Activated T-cell treated with anti-CD3 and anti-CD28 coated beads for 1 hour (primary cell): ENCODE results near the gene DPPA4.
"Not testable (repeated sequence)": the region's sequence is repeated elsewhere in the genome, so short reads cannot be mapped to it uniquely, and the experiment has no call there.

ENCODE experiments used
- DNase-seq: peaks from one replicate; pipeline ENCODE4 v3.0.0-alpha.2; 2020; ENCODE audit warnings: low read depth

The DPPA4 gene

GRCh38 chr3:109337393-109337792 lies at the start of gene DPPA4:
DPPA4 (minus strand) TSS chr3:109337546; CDS start chr3:109337517, 29 bp downstream.
- no peak for DNase-seq

GRCh38 chr3:109385442-109386318 lies 48.3 kb upstream of the DPPA4 start:
- no peak for DNase-seq

DNA sequence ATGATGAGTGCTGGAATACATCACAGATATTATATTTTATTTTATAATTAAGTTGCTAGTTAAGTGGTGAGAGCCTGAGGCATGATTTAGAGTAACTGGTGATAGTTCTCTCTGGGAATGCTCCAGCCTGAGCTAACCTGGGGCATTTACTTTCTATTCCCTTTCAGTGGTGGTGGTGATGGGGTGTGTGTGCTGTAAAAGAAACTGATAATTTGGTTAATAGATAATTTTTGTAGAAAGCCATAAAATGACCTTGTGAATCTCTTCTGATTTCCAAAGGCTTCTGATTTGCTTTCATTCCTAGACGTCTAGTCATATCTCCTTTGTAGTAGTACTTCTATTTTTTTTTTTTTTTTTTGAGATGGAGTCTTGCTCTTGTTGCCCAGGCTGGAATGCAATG lies 46.8 kb upstream of the DPPA4 start:
- DNase-seq, result no peak

GRCh38 chr3:109382588-109382987 lies 45.2 kb upstream of the DPPA4 start:
- DNase-seq, result no peak

GRCh38 chr3:109375975-109376374 lies 38.6 kb upstream of the DPPA4 start:
- no peak for DNase-seq

- not testable (repeated sequence) for DNase-seq
Observed at GRCh38 chr3:109374434-109374833, 37.1 kb upstream of the DPPA4 start.

GRCh38 chr3:109373933-109374332 lies 36.6 kb upstream of the DPPA4 start:
- no peak for DNase-seq

GRCh38 chr3:109372639-109373038 lies 35.3 kb upstream of the DPPA4 start:
- no peak for DNase-seq

DNA sequence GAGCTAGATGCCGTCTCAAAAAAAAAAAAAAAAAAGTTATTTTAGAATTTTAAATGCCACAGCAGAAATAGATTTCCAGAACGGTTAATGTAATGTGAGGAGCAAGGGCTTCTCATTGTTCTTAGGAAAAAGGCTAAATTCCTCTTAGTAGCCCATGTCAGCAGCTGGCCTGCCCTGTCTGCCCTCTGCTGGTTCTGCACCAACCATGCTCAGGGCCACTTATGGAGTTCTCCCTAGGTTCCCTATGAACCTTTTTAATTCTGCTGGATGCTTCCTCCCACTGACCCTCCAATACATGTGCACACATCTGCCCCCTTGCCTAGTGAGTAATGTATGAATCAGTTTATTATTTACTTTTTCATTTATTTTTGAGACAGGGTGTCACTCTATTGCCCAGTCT lies 32.2 kb upstream of the DPPA4 start:
- DNase-seq, result no peak

DNA sequence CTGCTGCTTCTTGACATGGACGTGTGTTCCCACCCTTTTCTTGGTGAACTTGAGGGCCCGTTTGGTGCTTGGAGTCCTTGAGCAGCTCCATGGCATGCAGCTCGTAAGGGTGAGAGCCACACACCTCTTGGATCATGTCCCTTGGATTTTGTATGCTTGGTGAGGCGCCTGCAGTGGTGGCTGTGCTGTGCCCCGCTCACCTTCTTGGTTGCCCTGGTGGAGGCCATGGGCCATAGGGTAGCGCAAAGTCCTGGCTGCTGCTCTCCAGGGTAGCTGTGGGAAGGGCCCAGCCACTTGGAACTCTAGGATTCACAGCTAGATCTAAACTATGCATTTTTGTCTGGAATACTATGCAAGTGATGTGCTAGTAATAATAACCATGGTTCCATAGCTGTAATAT lies 26.7 kb upstream of the DPPA4 start:
- no peak for DNase-seq

DNA sequence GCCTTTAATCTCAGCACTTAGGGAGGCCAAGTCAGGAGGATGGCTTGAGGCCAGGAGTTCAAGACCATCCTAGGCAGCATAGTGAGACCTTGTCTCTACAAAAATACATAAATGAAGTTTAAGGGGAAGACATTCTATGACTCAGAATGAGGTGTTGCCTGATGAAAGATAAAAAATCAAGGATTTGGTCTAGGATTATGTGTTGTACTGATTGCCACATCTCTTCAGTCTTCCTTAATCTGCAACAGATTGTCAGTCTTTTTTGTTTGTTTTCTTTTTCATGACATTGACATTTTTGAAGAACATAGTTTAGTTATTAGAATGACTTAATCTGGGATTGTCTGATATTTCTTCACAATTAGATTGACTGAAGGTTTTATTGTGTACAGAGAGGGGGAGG lies 26.3 kb upstream of the DPPA4 start:
- no peak for DNase-seq

- DNase-seq, result no peak
Observed at GRCh38 chr3:109362823-109363222, 25.5 kb upstream of the DPPA4 start.

DNA sequence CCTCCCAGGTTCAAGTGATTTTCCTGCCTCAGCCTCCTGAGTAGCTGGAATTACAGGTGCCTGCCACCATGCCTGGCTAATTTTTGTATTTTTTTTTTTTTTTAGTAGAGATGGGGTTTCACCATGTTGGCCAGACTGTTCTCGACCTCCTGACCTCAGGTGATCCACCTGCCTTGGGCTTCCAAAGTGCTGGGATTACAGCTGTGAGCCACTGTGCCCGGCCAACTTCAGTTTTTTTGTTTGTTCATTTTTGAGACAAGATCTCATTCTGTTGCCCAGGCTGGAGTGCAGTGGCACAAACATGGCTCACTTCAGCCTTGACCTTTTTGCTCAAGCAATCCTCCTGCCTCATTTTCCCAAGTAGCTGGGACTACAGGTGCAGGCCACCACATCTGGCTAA lies 21.5 kb upstream of the DPPA4 start:
- DNase-seq, result not testable (repeated sequence)

DNA sequence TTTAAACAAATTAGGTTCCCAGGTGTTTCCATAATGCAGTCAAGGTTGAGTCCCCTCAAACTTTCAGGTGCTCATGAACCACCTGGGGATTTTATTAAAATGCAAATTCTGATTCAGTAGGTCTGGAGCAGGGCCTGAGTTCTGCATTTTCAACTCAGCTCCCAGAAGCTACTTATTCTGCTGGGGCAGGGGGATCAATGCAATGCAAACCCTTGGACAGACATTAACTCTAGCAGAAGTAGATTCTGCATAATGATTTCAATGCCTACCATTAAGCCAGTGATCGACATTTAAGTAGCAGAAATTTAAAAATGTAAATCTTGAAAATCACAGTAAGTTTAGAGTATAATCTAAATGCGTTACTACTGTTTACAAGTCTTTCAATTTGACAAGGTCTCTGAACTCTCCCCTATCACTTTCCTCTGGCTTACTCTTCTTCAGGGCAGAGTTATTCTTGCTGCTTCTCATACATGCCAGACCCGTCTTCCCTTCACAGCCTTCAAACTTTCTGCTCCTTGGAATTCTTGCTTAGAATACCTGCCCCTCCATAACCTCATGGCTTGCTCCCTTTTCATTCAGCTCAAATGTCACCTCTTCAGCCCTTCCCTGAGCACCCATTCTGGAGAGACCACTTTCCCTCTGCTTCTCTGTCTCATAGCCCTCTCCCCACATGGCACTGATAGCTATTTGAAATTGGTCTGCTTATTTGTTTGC lies 19.3 kb upstream of the DPPA4 start:
- DNase-seq, result no peak

DNA sequence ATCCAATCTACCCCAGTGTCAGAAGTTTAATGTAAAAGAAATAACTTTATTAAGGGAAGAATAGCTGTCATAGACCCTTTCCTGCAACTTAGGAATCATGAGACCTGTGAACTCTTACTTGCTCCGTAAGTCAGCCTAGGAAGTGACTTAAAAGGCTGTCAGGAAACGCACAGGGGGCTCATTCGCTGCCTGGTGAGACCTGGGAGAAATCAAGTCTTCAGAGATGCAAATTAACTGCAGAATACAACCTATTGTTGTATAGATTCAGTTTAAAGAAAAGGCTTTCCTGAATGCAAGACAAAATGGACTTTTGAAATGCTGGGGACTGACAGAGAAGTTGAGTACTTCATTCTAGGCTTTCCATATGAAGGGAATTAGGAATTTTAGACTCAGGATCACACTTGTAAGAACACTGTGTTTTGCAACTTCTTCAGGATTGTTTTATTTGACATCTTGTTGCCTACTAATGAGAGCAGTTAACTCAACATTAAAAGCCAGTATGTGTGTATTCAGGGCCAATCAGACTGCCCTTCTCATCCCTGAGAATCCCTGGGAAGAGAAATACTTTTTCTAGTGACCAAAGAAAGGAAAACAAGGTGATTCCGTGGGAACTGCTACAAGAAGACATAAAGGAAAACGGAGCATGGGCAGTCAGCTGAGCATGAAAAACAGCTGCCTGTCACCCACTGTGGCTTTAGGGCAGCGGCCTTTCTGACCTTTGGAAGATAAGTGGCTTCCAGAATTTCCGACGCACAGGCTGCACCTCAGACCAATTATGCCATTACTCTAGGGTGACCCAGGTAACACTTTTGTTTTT lies 18.5 kb upstream of the DPPA4 start:
- no peak for DNase-seq

- no peak for DNase-seq
Observed at GRCh38 chr3:109353057-109353456, 15.7 kb upstream of the DPPA4 start.

DNA sequence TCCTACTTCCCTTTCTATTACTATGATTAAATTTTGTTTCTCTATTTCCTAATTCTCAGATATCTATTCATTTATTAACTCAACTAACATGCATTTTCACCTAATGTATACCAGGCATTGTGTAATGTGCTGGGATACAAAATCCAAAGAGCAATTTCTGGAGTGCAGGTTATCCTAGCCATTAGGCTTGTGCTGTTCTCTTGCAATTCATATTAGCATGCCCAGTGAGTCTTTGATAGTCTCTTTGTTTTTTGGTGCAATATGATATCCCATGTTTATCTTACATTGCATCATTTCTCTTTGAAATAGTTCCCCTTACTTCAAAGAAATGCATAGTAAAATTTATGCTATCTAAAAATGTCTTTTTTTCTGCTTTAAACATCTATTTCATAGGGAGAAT lies 13.9 kb upstream of the DPPA4 start:
- DNase-seq, result no peak

DNA sequence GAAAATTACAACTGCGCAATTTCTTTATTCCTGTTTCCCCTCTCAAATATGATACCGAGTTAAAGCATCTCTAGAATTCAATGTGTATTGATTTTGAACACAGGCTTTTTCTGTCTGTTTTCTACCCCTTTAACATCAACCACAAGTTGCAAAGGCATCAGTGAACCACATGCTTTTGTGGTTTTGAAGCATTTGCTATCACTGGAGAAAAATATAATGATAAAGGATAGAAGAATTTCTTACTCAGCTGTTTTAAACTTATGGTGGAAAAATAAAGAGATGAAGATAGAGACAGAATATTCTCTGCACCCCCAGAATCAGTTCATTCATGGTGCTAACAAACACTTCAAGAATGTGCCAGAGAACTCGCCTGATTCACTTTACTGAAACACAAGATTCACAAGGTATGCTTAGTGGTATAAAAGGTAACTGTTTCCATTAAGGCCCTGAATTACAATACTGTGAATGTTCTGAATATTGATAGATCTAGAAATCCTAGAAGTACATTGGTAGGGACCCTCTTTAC lies 9.5 kb upstream of the DPPA4 start:
- DNase-seq, result no peak

DNA sequence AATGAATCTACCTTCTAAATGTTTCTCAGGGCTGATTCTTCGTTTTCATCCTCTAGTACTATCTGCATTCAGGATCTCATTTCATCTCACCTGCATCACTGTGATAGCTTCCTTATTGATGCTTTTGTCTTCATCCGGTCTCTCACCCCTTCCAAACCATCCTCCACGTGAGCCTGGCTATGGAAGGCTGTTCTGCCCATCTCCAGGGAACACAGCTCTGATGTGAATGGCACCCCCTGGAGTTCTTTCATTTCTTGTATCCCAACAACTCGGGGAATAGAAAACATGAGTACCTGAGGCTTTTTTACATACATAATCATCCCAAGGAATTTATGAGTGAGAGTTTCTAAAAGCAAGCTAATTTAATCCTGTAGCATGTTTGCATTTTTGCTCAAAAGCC lies 8.8 kb upstream of the DPPA4 start:
- no peak for DNase-seq

- DNase-seq, result no peak
Observed at GRCh38 chr3:109339714-109340648, 2.6 kb upstream of the DPPA4 start.

- no peak for DNase-seq
Observed at GRCh38 chr3:109339197-109339596, 1.9 kb upstream of the DPPA4 start.
